Stimulated activated CD8-positive, alpha-beta memory T cell treated with anti-CD3 and anti-CD28 coated beads, Interleukin-7, amount 100 ng/mL, for 24 hours (primary cell): Measurements from ENCODE around the gene TMEM123.

Experiments used
- DNase-seq: peaks from one replicate; pipeline ENCODE4 v3.0.0-alpha.2; 2020; ENCODE audit warnings: low read depth

The TMEM123 gene

DNA sequence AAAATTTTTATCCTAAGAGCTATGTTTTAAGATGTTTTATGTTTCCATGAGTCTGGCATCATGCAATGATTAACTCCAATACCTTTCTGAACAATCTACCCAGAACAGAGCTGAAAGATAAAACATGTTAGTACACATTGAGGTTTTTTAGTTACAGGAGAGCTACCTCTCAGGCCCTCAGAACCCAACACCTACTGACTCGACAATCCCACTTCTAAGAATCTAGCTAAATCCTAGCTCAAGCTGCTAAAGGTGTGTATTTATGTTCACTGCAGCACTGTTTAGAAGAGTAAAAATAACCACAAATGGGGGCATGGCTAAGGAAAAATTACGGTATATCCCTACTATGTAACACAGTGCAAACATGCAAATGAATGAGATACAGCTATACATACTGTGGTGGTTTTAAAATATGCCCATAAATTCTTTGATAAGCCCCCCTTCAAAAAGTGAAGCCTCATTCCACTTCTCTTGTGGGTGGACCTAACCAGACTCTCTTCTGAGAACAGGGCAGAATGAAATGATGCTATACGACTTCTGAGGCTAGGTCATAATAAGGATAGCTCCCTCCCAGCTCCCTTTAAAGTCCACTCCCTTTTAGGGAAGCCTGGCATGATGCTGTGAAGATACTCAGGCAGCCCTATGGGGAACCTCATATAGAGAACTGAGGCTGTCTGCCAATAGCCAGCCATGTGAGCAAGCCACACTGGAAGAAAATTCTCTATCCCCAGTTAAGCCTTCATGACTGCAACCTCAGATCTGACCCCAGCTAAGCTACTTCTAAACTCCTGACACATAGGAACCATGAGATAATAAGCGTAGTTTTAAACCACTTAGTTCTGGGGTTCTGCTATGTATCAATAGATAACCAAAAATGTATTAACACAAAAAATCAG is 29.5 kb downstream of the TMEM123 start:
- DNase-seq: no peak

DNA sequence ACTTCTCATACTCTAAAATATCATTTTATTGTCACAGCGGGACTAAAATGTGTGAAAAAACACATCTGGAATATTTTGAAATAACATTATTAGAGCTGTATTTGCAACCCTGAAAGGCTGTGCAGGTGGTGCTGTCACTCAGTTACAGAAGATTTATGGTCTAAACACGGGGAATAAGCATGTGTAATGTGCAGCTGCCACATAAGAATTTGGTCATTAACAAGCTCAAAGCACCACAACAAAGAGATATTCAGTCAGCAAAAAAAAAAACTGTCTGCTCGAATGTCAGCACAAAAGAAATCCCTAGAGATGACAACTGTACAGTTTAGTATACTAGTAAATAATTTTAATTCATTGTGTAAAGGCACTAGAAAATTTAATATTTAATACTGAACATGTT is 31.3 kb downstream of the TMEM123 start:
- no peak for DNase-seq

DNA sequence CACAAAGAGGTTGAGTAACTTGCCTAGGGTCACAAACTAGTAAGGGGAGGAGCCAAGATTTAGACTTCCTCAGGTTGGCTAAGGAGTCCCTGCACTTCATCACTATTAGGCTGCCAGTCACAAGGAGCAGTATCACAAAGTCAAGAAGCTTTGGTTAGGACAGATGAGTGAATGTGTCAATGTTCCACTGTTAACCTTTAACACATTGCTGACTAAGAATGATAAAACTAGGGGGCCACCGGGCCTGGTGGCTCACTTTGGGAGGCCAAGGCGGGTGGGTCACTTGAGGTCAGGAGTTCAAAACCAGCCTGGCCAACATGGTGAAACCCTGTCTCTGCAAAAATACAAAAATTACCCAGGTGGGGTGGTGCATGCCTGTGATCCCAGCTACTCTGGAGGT is 32.0 kb downstream of the TMEM123 start:
- DNase-seq: no peak

DNA sequence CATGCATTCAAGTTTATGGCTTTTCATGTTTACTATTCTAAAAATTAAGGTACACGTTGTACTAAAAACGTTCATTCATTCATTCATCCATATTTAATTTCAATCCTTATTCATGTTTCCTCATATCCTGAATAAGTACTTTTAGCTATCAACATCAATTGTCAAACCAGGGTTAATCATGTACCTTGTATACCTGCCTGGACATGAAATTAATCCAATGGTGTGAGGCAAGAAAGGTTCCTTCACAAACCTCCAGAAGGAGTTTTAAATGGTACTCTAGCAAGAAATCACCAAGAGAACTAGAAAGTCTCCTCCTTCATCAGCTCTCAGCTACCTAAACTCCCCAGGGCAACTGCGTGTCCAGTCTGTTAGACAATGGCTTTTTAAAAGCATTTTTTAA is 33.4 kb downstream of the TMEM123 start:
- DNase-seq: no peak

DNA sequence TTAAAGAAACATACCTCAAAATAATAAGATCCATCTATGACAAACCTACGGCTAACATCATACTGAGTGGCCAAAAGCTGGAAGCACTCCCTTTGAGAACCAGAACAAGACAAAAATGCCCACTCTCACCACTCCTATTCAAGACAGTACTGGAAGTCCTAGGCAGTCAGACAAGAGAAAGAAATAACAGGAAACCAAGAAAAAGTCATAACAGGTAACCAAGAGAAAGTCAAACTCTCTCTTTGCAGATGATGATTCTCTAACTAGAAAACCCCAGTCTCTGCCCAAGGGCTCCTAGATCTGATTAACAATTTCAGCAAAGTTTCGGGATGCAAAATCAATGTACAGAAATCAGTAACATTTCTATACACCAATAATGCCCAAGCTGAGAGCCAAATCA is 35.6 kb downstream of the TMEM123 start:
- no peak for DNase-seq

DNA sequence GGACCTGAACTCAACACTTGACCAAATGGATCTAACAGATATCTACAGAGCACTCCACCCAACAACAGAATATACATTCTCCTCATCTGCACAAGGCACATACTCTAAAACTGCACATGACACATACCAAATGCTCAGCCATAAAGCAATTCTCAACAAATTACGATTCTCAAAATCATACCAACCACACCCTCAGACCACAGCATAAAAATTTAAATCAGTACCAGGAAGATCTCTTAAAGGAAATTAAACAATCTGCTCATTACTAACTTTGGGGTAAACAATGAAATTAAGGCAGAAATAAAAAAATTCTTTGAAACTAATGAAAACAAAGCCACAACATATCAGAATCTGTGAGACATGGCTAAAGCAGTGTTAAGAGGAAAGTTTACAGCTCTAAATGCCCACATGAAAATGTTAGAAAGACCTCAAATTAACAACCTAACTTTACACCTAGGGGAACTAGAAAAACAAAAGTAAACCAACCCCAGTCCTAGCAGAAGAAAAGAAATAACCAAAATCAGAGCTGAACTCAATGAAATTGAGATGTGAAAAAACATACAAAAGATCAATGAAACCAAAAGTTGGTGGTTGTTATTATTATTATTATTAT is 37.2 kb downstream of the TMEM123 start:
- DNase-seq: no peak

GRCh38 chr11:102414559-102414958 is 38.0 kb downstream of the TMEM123 start:
- DNase-seq: no peak

- DNase-seq: no peak
These were observed 39.1 kb downstream of the TMEM123 start for GRCh38 chr11:102413497-102413896.

DNA sequence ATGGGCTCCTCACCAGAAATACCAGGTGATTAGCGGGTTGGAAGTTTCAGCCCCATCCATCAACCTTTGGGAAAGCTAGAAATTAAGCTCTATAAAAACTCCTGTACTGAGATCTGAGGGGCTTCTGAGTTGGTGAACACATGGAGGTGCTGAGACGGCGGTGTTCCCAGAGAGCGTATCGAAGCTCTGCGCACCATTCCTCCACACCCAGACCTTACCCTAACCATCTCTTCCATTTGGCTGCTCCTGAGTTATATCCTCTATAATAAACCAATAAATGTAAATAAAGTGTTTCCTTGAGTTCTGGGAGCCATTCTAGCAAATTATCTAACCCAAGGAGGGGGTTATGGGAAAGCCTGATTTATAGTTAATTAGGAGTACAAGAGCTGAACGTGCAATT is 41.4 kb downstream of the TMEM123 start:
- DNase-seq: no peak

- DNase-seq: no peak
These were observed 42.2 kb downstream of the TMEM123 start for GRCh38 chr11:102410382-102410784.

DNA sequence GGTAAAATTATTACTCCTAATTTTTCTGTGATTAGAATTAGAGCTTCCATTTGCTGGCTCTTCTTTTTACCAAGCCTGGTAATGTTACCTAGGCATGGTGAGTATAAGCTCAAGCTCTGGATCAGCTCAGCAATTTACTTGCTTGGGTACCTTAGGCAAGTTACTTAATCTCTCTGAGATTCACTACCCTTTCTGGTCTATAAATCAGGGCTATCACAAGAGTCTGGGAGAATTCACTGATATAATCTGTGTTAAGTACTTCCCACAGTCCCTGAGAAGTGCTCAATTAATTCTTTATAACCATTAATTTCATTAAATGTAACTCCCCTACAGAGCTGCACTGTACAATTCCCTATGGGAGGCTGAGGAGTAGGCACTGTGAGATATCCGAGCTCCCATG is 44.2 kb downstream of the TMEM123 start:
- no peak for DNase-seq

GRCh38 chr11:102407901-102408300 is 44.7 kb downstream of the TMEM123 start:
- DNase-seq: no peak

GRCh38 chr11:102406099-102406498 is 46.5 kb downstream of the TMEM123 start:
- no peak for DNase-seq

- DNase-seq: no peak
These were observed 47.1 kb downstream of the TMEM123 start for GRCh38 chr11:102405501-102405900.

- DNase-seq: no peak
These were observed 50.0 kb downstream of the TMEM123 start for GRCh38 chr11:102402548-102402947.

DNA sequence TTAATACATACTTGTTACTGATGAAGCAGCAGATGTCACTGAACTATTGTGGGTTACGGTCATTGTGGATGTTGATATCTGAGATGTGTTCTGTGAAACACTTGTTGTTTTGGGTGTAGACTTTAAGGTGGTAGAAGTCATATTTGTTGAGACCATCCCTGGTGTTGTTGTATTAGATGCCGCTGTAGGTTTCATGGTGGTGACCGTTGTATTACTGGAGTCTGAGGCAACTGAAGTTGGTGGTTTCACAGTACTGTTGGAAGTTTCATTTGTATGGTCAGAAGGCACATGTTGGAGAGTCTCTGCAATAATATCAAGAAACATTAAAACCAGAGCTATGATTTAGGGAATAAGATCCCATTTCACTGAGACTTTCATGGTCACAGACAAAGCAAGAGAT is 50.7 kb downstream of the TMEM123 start:
- no peak for DNase-seq

GRCh38 chr11:102400603-102401002 is 52.0 kb downstream of the TMEM123 start:
- DNase-seq: no peak

DNA sequence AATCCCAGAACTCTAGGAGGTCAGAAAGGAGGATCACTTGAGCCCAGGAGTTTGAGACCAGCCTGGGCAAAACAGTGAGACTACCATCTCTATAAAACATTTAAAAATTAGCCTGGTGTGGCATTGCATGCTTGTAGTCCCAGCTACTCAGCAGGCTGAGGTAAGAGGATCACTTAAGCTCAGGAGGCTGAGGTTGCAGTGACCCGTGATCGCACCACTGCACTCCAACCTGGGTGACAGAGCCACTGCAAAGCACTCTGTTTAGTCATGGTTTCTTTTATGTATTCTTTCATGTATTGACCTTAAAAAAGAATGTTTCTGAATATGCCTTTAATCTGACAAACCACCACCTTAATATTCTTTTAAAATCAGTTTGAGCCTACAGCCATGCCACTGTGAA is 53.4 kb downstream of the TMEM123 start:
- no peak for DNase-seq

DNA sequence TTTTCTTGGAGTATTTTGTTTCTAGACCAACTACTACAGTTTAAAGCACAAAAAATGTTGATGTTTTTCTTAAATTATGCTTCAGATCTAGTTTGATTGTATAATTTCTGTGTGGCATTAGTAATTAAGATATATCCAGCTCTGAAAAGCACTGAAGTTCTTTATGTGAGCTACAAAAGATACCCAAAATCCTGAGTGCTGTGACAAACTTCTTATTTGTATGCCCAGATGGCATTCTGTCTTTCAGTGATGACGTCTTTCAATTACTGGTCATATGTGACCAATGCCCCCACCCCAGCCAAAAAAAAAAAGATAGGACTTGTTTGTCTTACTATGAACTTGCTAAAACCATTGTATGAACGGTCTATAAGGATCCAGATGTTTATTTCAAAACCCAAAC is 54.3 kb downstream of the TMEM123 start:
- DNase-seq: no peak

- DNase-seq: no peak
These were observed 55.6 kb downstream of the TMEM123 start for GRCh38 chr11:102396708-102397563.

DNA sequence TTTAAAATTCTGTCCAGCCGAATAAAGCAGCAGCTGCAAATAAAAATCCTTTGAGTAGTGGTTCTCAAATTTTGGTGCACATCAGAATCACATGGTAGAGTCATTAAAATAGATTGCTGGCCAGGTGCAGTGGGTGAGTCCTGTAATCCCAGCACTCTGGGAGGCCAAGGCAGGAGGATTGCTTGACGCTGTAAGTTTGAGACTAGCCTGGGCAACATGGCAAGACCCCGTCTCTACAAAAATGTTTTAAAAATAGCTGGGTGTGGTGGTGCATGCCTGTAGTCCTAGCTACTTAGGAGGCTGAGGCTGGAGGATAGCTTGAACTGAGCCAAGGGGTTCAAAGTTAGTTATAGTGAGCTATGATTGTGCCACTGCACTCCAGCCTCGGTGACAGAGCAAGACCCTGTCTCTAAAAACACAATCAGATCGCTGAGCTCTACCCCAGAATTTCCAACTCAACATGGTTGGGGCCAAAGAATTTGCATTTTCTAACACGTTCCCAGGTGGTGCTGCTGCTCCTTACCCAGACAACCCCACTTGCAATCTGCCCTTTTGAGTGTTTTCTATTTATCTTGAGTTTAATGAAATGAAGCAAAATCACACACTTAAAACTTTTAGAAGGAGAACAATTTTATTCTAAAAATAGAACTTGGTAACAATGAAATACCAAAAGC is 56.7 kb downstream of the TMEM123 start:
- no peak for DNase-seq

GRCh38 chr11:102393272-102393730 is 59.3 kb downstream of the TMEM123 start:
- no peak for DNase-seq
